Liver (tissue), 9 donors: ENCODE measurements around the gene LGALS7. TPM values are rescaled to one million over a fixed set of nuclear protein-coding genes. Genes with fewer than 3 reads are reported as not detected.

Source experiments
- DNase-seq: peaks from one replicate; pipeline ENCODE4 v3.0.0-alpha.2; 2017; ENCODE audit warnings: low spot score
- H3K27ac ChIP-seq, 2 donors: one replicate each; pipeline ENCODE4 v1.7.0; 2013; ENCODE audit warnings: inconsistent platforms in 2 of 2, low read length in 2 of 2, control low read depth in 1 of 2, low read depth in 1 of 2, mild to moderate bottlenecking in 1 of 2
- H3K27me3 ChIP-seq, 4 donors: one replicate each; pipeline versions ENCODE4 v1.6.1 to v1.7.0; 2013; ENCODE audit warnings: low read length in 3 of 4, inconsistent platforms in 1 of 4, mild to moderate bottlenecking in 1 of 4, moderate library complexity in 1 of 4; ENCODE audit not compliant: control insufficient read depth in 4 of 4, insufficient read depth in 4 of 4
- H3K36me3 ChIP-seq, 4 donors: one replicate each; pipeline versions ENCODE4 v1.6.1 to v1.7.0; 2013; ENCODE audit warnings: low read length in 3 of 4, mild to moderate bottlenecking in 3 of 4, low read depth in 1 of 4, moderate library complexity in 1 of 4; ENCODE audit not compliant: control insufficient read depth in 4 of 4, insufficient read depth in 3 of 4
- H3K4me1 ChIP-seq, 4 donors: one replicate each; pipeline versions ENCODE4 v1.6.1 to v1.7.0; 2013; ENCODE audit warnings: low read length in 3 of 4, mild to moderate bottlenecking in 3 of 4, moderate library complexity in 1 of 4; ENCODE audit not compliant: control insufficient read depth in 4 of 4, insufficient read depth in 4 of 4
- H3K4me3 ChIP-seq, 3 donors: one replicate each; pipeline versions ENCODE4 v1.6.1 to v1.7.0; 2013; ENCODE audit warnings: low read length in 3 of 3, control low read depth in 1 of 3, low read depth in 1 of 3, mild to moderate bottlenecking in 1 of 3
- H3K9ac ChIP-seq, 2 donors: one replicate each; pipeline ENCODE4 v1.7.0; 2013; ENCODE audit warnings: low read length in 2 of 2, mild to moderate bottlenecking in 2 of 2, moderate library complexity in 2 of 2, control low read depth in 1 of 2, low read depth in 1 of 2
- H3K9me3 ChIP-seq, 4 donors: one replicate each; pipeline versions ENCODE4 v1.6.1 to v1.7.0; 2013; ENCODE audit warnings: low read length in 3 of 4; ENCODE audit not compliant: control insufficient read depth in 4 of 4
- ATF3 ChIP-seq: IDR thresholded peaks from 2 replicates; pipeline ENCODE4 v1.6.1; 2016; ENCODE audit warnings: antibody characterized with exemption
- CTCF ChIP-seq: fragments of 150-350 bp; IDR thresholded peaks from 2 replicates; pipeline ENCODE4 v1.5.1; 2017; ENCODE audit warnings: improper control_type of control experiment, low read depth, low read length; ENCODE audit not compliant: missing input control
- EGR1 ChIP-seq, 2 donors: IDR thresholded peaks; 2 replicates each; pipeline ENCODE4 v1.6.1; 2016 to 2018; ENCODE audit warnings: antibody characterized with exemption in 2 of 2, low read depth in 2 of 2
- FOXA1 ChIP-seq: IDR thresholded peaks from 2 replicates; pipeline ENCODE4 v1.6.1; 2016; ENCODE audit warnings: antibody characterized with exemption
- FOXA2 ChIP-seq: IDR thresholded peaks from 2 replicates; pipeline ENCODE4 v1.6.1; 2016; ENCODE audit warnings: antibody characterized with exemption
- GABPA ChIP-seq, 2 donors: IDR thresholded peaks in 1 of 2; conservative IDR thresholded peaks in 1 of 2; 2 replicates each; pipeline ENCODE4 v1.6.1; 2016; ENCODE audit warnings: antibody characterized with exemption in 2 of 2, mild to moderate bottlenecking in 1 of 2, moderate library complexity in 1 of 2
- HNF4A ChIP-seq, 2 donors: conservative IDR thresholded peaks; 2 replicates each; pipeline ENCODE4 v1.6.1; 2016; ENCODE audit warnings: antibody characterized with exemption in 2 of 2, mild to moderate bottlenecking in 2 of 2
- HNF4G ChIP-seq: IDR thresholded peaks from 2 replicates; pipeline ENCODE4 v1.6.1; 2016; ENCODE audit warnings: antibody characterized with exemption
- JUND ChIP-seq, 2 donors: IDR thresholded peaks; 2 replicates each; pipeline ENCODE4 v1.6.1; 2016; ENCODE audit warnings: antibody characterized with exemption in 2 of 2
- NR2F2 ChIP-seq: IDR thresholded peaks from 2 replicates; pipeline ENCODE4 v1.6.1; 2016; ENCODE audit warnings: antibody characterized with exemption
- RAD21 ChIP-seq, 2 donors: IDR thresholded peaks; 2 replicates each; pipeline ENCODE4 v1.6.1; 2016; ENCODE audit warnings: antibody characterized with exemption in 2 of 2, mild to moderate bottlenecking in 2 of 2
- RXRA ChIP-seq, 2 donors: IDR thresholded peaks; 2 replicates each; pipeline ENCODE4 v1.6.1; 2017 to 2018; ENCODE audit warnings: antibody characterized with exemption in 2 of 2, mild to moderate bottlenecking in 1 of 2
- SP1 ChIP-seq: IDR thresholded peaks from 2 replicates; pipeline ENCODE4 v1.6.1; 2018; ENCODE audit warnings: antibody characterized with exemption, mild to moderate bottlenecking
- TAF1 ChIP-seq: conservative IDR thresholded peaks from 2 replicates; pipeline ENCODE4 v1.6.1; 2016; ENCODE audit warnings: antibody characterized with exemption, mild to moderate bottlenecking
- YY1 ChIP-seq: IDR thresholded peaks from 2 replicates; pipeline ENCODE4 v1.6.1; 2016; ENCODE audit warnings: antibody characterized with exemption, mild to moderate bottlenecking
- WGBS: extraction: QIAGEN DNeasy Blood & Tissue Kit; methylation state at CpG from one replicate; pipeline ENCODE4 v1.1.7; 2013; 5-methylcytosine and 5-hydroxymethylcytosine counted together
- polyA plus RNA-seq, 2 donors: library from polyadenylated mRNA; stranded (reverse) in 1 of 2; unstranded in 1 of 2; fragments of 200-250 nt in 1 of 2; fragments of >200 nt in 1 of 2; fragmentation: Nextera tagmentation in 1 of 2; extraction: Ambion mirVana in 1 of 2; gene quantifications; one replicate each; pipeline versions ENCODE4 v1.2.1 to v1.2.3, GENCODE V29; 2013 to 2015
- total RNA-seq, 2 donors: library from RNA; depleted of rRNA; stranded (reverse); fragments of >200 nt; gene quantifications; one replicate each; pipeline ENCODE4 v1.2.3, GENCODE V29; 2014
- TF ChIP-seq, protein P1 (sequence below): IDR thresholded peaks from 2 replicates; pipeline ENCODE4 v1.6.1; 2016; ENCODE audit warnings: antibody characterized with exemption
- donor health status: healthy.
- donor health status: healthy.
- donor health status: healthy.
- donor health status: healthy.
- donor health status: healthy.

Gene LGALS7
- total and polyA plus RNA-seq, 4 donors = not detected

- Histone ChIP-seq H3K36me3 (peaks cover 21 to 83% (median 38%) of the 10 kb centered on the region in 4 donors), H3K9me3 (no peaks in the 10 kb centered on the region), H3K9ac (no peak overlapping the region), H3K4me3 (no peak overlapping the region), H3K27me3 (no peaks in the 10 kb centered on the region), H3K4me1 (peaks cover 1 to 19% (median 7%) of the 10 kb centered on the region in 4 donors), H3K27ac (no peak overlapping the region)
- TF ChIP-seq GABPA (IDR thresholded peaks at IDR 0.05 in 1 of 2, conservative IDR thresholded peaks at IDR 0.05 in 1 of 2) (no peak), HNF4G (no peak), RAD21 (IDR thresholded peaks at IDR 0.05) (no peak), TAF1 (no peak), JUND (IDR thresholded peaks at IDR 0.05) (no peak)
- 72% methylated on average over 11 of the region's 11 CpGs for WGBS
- DNase-seq = no peak
Measured at GRCh38 chr19:38723606-38723965, 49.7 kb downstream of the LGALS7 start.

DNA sequence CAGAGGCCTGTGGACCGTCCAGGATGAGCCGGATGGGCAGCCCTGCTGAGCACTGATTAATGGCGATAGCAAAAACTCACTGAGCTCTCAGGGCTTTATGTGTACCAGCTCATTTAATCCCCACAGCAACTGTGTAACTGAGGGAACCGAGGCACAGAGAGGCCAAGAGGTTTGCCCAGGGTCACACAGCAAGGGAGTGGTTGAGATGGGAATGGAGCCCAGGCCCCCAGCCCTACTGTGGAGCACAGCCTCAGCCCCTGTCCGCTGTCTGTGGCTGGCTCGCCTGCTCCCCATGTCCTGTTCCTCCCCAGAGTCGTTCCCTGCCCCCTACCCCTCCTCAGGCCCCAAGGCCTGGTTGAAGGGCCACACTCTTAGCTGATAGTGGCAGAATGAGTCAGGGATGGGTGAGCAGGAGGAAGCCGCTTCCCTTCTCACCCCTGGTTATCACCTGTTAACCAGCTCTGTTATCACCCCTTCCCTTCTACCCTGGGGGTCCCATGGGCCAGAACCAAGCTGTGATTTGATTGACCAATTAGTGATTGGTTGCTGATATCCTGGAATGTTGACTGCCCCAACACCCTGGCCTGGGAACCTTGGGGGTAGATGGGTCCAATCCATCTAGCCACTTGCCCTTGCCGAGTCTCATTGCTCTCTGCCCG, 50.2 kb downstream of the LGALS7 start:
- Histone ChIP-seq H3K27me3 (no peaks in the 10 kb centered on the region), H3K9me3 (no peaks in the 10 kb centered on the region), H3K4me3 (no peak overlapping the region), H3K27ac (peak overlapping the region in 1 of 2 donors; percentile 36), H3K36me3 (peaks cover 21 to 83% (median 39%) of the 10 kb centered on the region in 4 donors), H3K4me1 (peaks cover 1 to 18% (median 6%) of the 10 kb centered on the region in 4 donors), H3K9ac (no peak overlapping the region)
- WGBS = 89% methylated on average over 10 of the region's 10 CpGs
- TF ChIP-seq GABPA (IDR thresholded peaks at IDR 0.05 in 1 of 2, conservative IDR thresholded peaks at IDR 0.05 in 1 of 2) (no peak), ATF3 (no peak)
- no peak for DNase-seq

GRCh38 chr19:38721979-38722773, 51.1 kb downstream of the LGALS7 start:
- WGBS = 75% methylated on average over 17 of the region's 17 CpGs
- Histone ChIP-seq H3K27me3 (no peaks in the 10 kb centered on the region), H3K9me3 (no peaks in the 10 kb centered on the region), H3K36me3 (peaks cover 21 to 87% (median 42%) of the 10 kb centered on the region in 4 donors), H3K27ac (peak overlapping the region; percentile 25 to 36), H3K4me3 (no peak overlapping the region), H3K4me1 (peaks cover 1 to 13% (median 6%) of the 10 kb centered on the region in 4 donors), H3K9ac (no peak overlapping the region)
- TF ChIP-seq RXRA (IDR thresholded peaks at IDR 0.05) (peak in 1 of 2 donors; percentile 5), NR2F2 (peak; percentile 20), HNF4G (no peak), FOXA2 (no peak), TAF1 (no peak), EGR1 (IDR thresholded peaks at IDR 0.05; ENCODE audit: low read depth in 2 of 2) (no peak)
- DNase-seq = no peak

DNA sequence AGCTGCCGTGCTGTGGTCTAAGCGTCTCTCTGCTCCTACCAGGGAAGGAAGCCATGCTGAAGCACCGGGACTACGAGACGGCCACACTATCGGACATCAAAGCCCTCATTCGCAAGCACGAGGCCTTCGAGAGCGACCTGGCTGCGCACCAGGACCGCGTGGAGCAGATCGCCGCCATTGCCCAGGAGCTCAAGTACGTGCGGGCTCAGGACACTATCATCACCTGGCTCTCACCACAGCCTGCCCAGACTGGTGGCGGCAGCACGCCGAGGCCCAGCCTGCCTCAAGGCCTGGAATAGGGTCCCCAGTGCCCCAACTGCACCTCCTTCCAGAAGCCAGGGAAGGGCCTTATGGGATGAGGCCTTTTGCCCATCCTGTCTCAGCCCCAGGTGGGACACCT, 51.8 kb downstream of the LGALS7 start:
- Histone ChIP-seq H3K27me3 (no peaks in the 10 kb centered on the region), H3K4me1 (peaks cover 1 to 13% (median 6%) of the 10 kb centered on the region in 4 donors), H3K27ac (peak overlapping the region in 1 of 2 donors; percentile 25), H3K9ac (no peak overlapping the region), H3K9me3 (no peaks in the 10 kb centered on the region), H3K36me3 (peaks cover 21 to 86% (median 44%) of the 10 kb centered on the region in 4 donors), H3K4me3 (no peak overlapping the region)
- 96% methylated on average over 20 of the region's 20 CpGs for WGBS
- no peak for DNase-seq
- TF ChIP-seq FOXA2 = no peak
- no peak for TF ChIP-seq JUND (IDR thresholded peaks at IDR 0.05)
- TF ChIP-seq FOXA1 = no peak
- TF ChIP-seq SP1 = no peak
- no peak for TF ChIP-seq NR2F2
- TF ChIP-seq, protein P1, sequence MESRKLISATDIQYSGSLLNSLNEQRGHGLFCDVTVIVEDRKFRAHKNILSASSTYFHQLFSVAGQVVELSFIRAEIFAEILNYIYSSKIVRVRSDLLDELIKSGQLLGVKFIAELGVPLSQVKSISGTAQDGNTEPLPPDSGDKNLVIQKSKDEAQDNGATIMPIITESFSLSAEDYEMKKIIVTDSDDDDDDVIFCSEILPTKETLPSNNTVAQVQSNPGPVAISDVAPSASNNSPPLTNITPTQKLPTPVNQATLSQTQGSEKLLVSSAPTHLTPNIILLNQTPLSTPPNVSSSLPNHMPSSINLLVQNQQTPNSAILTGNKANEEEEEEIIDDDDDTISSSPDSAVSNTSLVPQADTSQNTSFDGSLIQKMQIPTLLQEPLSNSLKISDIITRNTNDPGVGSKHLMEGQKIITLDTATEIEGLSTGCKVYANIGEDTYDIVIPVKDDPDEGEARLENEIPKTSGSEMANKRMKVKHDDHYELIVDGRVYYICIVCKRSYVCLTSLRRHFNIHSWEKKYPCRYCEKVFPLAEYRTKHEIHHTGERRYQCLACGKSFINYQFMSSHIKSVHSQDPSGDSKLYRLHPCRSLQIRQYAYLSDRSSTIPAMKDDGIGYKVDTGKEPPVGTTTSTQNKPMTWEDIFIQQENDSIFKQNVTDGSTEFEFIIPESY = no peak
- no peak for TF ChIP-seq RXRA (IDR thresholded peaks at IDR 0.05)
- TF ChIP-seq GABPA (IDR thresholded peaks at IDR 0.05 in 1 of 2, conservative IDR thresholded peaks at IDR 0.05 in 1 of 2) = no peak
- no peak for TF ChIP-seq RAD21 (IDR thresholded peaks at IDR 0.05)
- no peak for TF ChIP-seq CTCF
- TF ChIP-seq TAF1 = no peak
- TF ChIP-seq HNF4G = no peak
- no peak for TF ChIP-seq HNF4A (conservative IDR thresholded peaks at IDR 0.05)
- TF ChIP-seq EGR1 (IDR thresholded peaks at IDR 0.05; ENCODE audit: low read depth in 2 of 2) = no peak
- no peak for TF ChIP-seq YY1
